H9 (cell line): ENCODE data around the gene NDUFV1. TPM values are rescaled to one million over a fixed set of nuclear protein-coding genes. Genes with fewer than 3 reads are reported as not detected.

Source experiments
- DNase-seq: peaks from one replicate; pipeline ENCODE4 v3.0.0-alpha.2; 2017
- H2AFZ ChIP-seq: one replicate; pipeline ENCODE4 v1.6.1; 2013; ENCODE audit warnings: mild to moderate bottlenecking, low read length, control low read depth, moderate library complexity
- H2AK5ac ChIP-seq: 2 replicates; pipeline ENCODE4 v1.6.1; 2013; ENCODE audit warnings: low read length, control low read depth, mixed read lengths; ENCODE audit not compliant: insufficient read length
- H2BK120ac ChIP-seq: one replicate; pipeline ENCODE4 v1.6.1; 2013; ENCODE audit warnings: low read depth, mild to moderate bottlenecking, low read length, control low read depth, inconsistent platforms; ENCODE audit not compliant: poor library complexity, severe bottlenecking
- H2BK12ac ChIP-seq: 2 replicates; pipeline ENCODE4 v1.6.1; 2013; ENCODE audit warnings: low read length, control low read depth, mixed read lengths, low read depth; ENCODE audit not compliant: insufficient read length
- H2BK15ac ChIP-seq: 2 replicates; pipeline ENCODE4 v1.6.1; 2013; ENCODE audit warnings: low read depth, low read length, control low read depth
- H2BK20ac ChIP-seq: one replicate; pipeline ENCODE4 v1.6.1; 2013; ENCODE audit warnings: low read depth, mild to moderate bottlenecking, low read length, control low read depth, inconsistent platforms; ENCODE audit not compliant: poor library complexity, severe bottlenecking
- H2BK5ac ChIP-seq: 2 replicates; pipeline ENCODE4 v1.6.1; 2013; ENCODE audit warnings: low read length, control low read depth, mixed read lengths; ENCODE audit not compliant: insufficient read length
- H3K14ac ChIP-seq: 2 replicates; pipeline ENCODE4 v1.6.1; 2013; ENCODE audit warnings: low read length, control low read depth; ENCODE audit not compliant: insufficient read depth
- H3K18ac ChIP-seq: 2 replicates; pipeline ENCODE4 v1.6.1; 2013; ENCODE audit warnings: low read depth, mild to moderate bottlenecking, mixed read lengths, low read length, control low read depth; ENCODE audit not compliant: insufficient read length
- H3K23ac ChIP-seq: 2 replicates; pipeline ENCODE4 v1.6.1; 2013; ENCODE audit warnings: low read length, control low read depth, mixed read lengths, low read depth; ENCODE audit not compliant: insufficient read length
- H3K23me2 ChIP-seq: 2 replicates; pipeline ENCODE4 v1.6.1; 2013; ENCODE audit warnings: low read depth, mild to moderate bottlenecking, mixed read lengths, low read length, control low read depth; ENCODE audit not compliant: insufficient read length, poor library complexity, severe bottlenecking
- H3K27ac ChIP-seq: 2 replicates; pipeline ENCODE4 v1.5.1; 2013; ENCODE audit warnings: low read length, control low read depth, mixed read lengths, low read depth; ENCODE audit not compliant: insufficient read length
- H3K27me3 ChIP-seq: 2 replicates; pipeline ENCODE4 v1.6.1; 2013; ENCODE audit warnings: low read length, control low read depth, inconsistent platforms; ENCODE audit not compliant: insufficient read depth
- H3K4ac ChIP-seq: 2 replicates; pipeline ENCODE4 v1.6.1; 2013; ENCODE audit warnings: low read depth, mild to moderate bottlenecking, control low read depth, inconsistent platforms, low read length, moderate library complexity
- H3K4me1 ChIP-seq: 2 replicates; pipeline ENCODE4 v1.6.1; 2013; ENCODE audit warnings: low read length, control low read depth, inconsistent platforms; ENCODE audit not compliant: insufficient read depth
- H3K4me2 ChIP-seq: 2 replicates; pipeline ENCODE4 v1.6.1; 2013; ENCODE audit warnings: low read length, control low read depth, mixed read lengths; ENCODE audit not compliant: insufficient read length, insufficient read depth
- H3K56ac ChIP-seq: 2 replicates; pipeline ENCODE4 v1.6.1; 2013; ENCODE audit warnings: low read depth, mild to moderate bottlenecking, mixed read lengths, low read length, control low read depth; ENCODE audit not compliant: insufficient read length
- H3K79me1 ChIP-seq: 2 replicates; pipeline ENCODE4 v1.6.1; 2013; ENCODE audit warnings: low read depth, mild to moderate bottlenecking, moderate library complexity, low read length, control low read depth, inconsistent platforms; ENCODE audit not compliant: insufficient read depth, poor library complexity, severe bottlenecking
- H3K79me2 ChIP-seq: 2 replicates; pipeline ENCODE4 v1.6.1; 2013; ENCODE audit warnings: low read length, control low read depth, inconsistent platforms; ENCODE audit not compliant: insufficient read depth
- H3K9ac ChIP-seq: 2 replicates; pipeline ENCODE4 v1.6.1; 2013; ENCODE audit warnings: low read length, control low read depth, mixed read lengths; ENCODE audit not compliant: insufficient read length; ENCODE audit errors: extremely low read depth
- H3K9me3 ChIP-seq: one replicate; pipeline ENCODE4 v1.6.1; 2013; ENCODE audit warnings: low read depth, low read length, inconsistent platforms; ENCODE audit not compliant: control insufficient read depth
- H3T11ph ChIP-seq: one replicate; pipeline ENCODE4 v1.6.1; 2013; ENCODE audit warnings: mild to moderate bottlenecking, low read length, control low read depth, inconsistent platforms
- H4K20me1 ChIP-seq: one replicate; pipeline ENCODE4 v1.6.1; 2013; ENCODE audit not compliant: control insufficient read depth, insufficient read length, insufficient read depth
- H4K5ac ChIP-seq: 2 replicates; pipeline ENCODE4 v1.6.1; 2013; ENCODE audit warnings: low read depth, mild to moderate bottlenecking, mixed read lengths, low read length, control low read depth; ENCODE audit not compliant: insufficient read length
- H4K8ac ChIP-seq: replicated peaks from 2 replicates; pipeline ENCODE4 v1.6.1; 2013; ENCODE audit warnings: low read length, control low read depth, mixed read lengths, low read depth; ENCODE audit not compliant: insufficient read length
- H4K91ac ChIP-seq: 2 replicates; pipeline ENCODE4 v1.6.1; 2013; ENCODE audit warnings: low read depth, mild to moderate bottlenecking, moderate library complexity, mixed read lengths, low read length, control low read depth; ENCODE audit not compliant: insufficient read length
- H3K27ac Mint-ChIP-seq, 3 experiments: 2 replicates in 2 of 3; 3 replicates in 1 of 3; pipeline ENCODE4 v1.8.0; 2020 to 2021; ENCODE audit warnings: mixed read lengths in 3 of 3, mild to moderate bottlenecking in 1 of 3, moderate library complexity in 1 of 3
- H3K27me3 Mint-ChIP-seq: 2 replicates; pipeline ENCODE4 v1.8.0; 2021; ENCODE audit warnings: low read depth, mild to moderate bottlenecking, moderate library complexity, mixed read lengths
- H3K36me3 Mint-ChIP-seq, 3 experiments: 2 replicates in 2 of 3; 3 replicates in 1 of 3; pipeline ENCODE4 v1.8.0; 2020 to 2021; ENCODE audit warnings: low read depth in 3 of 3, mixed read lengths in 3 of 3; ENCODE audit not compliant: insufficient read depth in 1 of 3
- H3K4me1 Mint-ChIP-seq, 2 experiments: 2 replicates each; pipeline ENCODE4 v1.8.0; 2020; ENCODE audit warnings: mixed read lengths in 2 of 2
- H3K4me3 Mint-ChIP-seq, 2 experiments: 2 replicates in 1 of 2; 3 replicates in 1 of 2; pipeline ENCODE4 v1.8.0; 2020 to 2021; ENCODE audit warnings: mild to moderate bottlenecking in 2 of 2, mixed read lengths in 2 of 2, moderate library complexity in 1 of 2
- H3K9me3 Mint-ChIP-seq, 2 experiments: 2 replicates in 1 of 2; 3 replicates in 1 of 2; pipeline ENCODE4 v1.8.0; 2020; ENCODE audit warnings: mild to moderate bottlenecking in 2 of 2, mixed read lengths in 2 of 2, moderate library complexity in 1 of 2
- CTCF ChIP-seq: fragments of 200-600 bp; sonication (generic); conservative IDR thresholded peaks from 3 replicates; pipeline ENCODE4 v1.8.0; 2021; ENCODE audit warnings: antibody characterized with exemption, mild to moderate bottlenecking
- WGBS: extraction: QIAGEN DNeasy Blood & Tissue Kit; methylation state at CpG from one replicate; pipeline ENCODE4 v1.1.7; 2013; ENCODE audit warnings: missing lambda C conversion rate, low lambda C conversion rate, mixed read lengths; ENCODE audit not compliant: insufficient read length; ENCODE audit errors: extremely low coverage; 5-methylcytosine and 5-hydroxymethylcytosine counted together
- total RNA-seq: library from RNA; stranded (reverse); gene quantifications from 2 replicates; pipeline ENCODE4 v1.2.1, GENCODE V29; 2021

NDUFV1 gene
- total RNA-seq, 1 experiment from 2014 or later, result 154 TPM

DNA sequence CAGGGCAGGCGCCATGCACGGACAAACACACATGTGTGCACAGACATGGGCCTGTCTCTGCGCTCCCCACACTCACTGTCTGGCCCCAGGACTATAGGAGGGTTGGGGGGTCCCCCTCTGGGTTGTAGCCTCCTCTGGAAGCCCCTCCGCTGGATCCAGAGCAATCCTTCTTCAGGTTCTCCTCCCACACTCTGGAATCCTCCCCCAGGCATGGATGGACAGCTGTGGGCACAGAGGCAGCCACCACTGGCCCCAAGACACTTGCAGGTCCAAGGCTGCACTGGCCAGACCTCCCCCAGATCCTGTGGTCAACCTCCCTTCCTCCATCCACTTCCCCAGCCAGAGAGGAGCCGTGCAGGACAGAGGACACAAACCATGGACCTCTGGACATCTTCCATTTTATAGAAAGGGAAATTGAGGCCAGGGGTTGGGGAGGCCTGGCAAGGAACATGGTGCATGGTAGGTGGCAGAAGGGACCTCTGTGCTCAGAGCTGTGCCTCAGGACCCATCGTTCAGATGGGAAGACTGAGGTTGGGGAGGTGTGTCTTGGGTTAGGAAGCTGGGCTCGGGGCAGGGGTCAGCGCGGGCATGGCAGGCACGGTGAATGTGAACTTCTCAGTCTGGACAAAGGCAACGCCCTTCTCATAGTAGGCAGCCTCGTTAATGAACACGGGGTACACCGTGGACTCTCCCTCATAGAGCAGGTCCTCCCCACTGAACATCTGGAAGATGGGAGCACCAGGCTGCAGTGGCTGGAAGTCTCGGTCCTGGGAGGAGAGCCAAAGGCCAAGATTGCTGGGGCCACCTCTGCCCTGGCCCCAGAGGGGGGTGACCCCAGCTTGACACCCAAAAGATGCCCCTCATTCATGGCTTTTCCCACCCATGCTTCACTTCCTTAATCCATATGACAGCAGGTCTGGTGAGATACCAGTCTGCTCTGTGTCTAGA, 35.7 kb downstream of the NDUFV1 start:
- no peak overlapping the region for H3K4me3 Mint-ChIP-seq
- H2AFZ ChIP-seq, result no peak overlapping the region
- no peak for DNase-seq
- H2BK120ac ChIP-seq, result no peak overlapping the region
- H2BK5ac ChIP-seq, result no peak overlapping the region
- no peak overlapping the region for H4K91ac ChIP-seq
- H3K23me2 ChIP-seq, result no peaks in the 10 kb centered on the region
- H3K79me2 ChIP-seq, result no peaks in the 10 kb centered on the region
- H4K8ac ChIP-seq, result no peak overlapping the region
- H3K4ac ChIP-seq, result no peak overlapping the region
- H3K18ac ChIP-seq, result no peak overlapping the region
- peaks cover 6 to 7% of the 10 kb centered on the region in 2 experiments; a peak in 3 of 4 replicates for H3K4me1 Mint-ChIP-seq
- no peaks in the 10 kb centered on the region for H4K20me1 ChIP-seq
- no peak overlapping the region for H3K23ac ChIP-seq
- TF ChIP-seq CTCF, result no peak
- H3K14ac ChIP-seq, result no peak overlapping the region
- no peak overlapping the region for H3K9ac ChIP-seq
- no peaks in the 10 kb centered on the region for H3K4me1 ChIP-seq
- no peaks in the 10 kb centered on the region for H3K79me1 ChIP-seq
- H3K36me3 Mint-ChIP-seq, result no peaks in the 10 kb centered on the region; a peak in 1 of 7 replicates
- no peak overlapping the region for H3K27ac ChIP-seq
- no peak overlapping the region for H2BK12ac ChIP-seq
- no peaks in the 10 kb centered on the region for H3K9me3 ChIP-seq
- H3K4me2 ChIP-seq, result no peak overlapping the region
- peaks cover 0 to 4% of the 10 kb centered on the region in 2 experiments; a peak in 1 of 5 replicates for H3K9me3 Mint-ChIP-seq
- no peak overlapping the region for H2AK5ac ChIP-seq
- H2BK20ac ChIP-seq, result no peak overlapping the region
- H3K56ac ChIP-seq, result no peak overlapping the region
- no peak overlapping the region; a peak in 1 of 7 replicates for H3K27ac Mint-ChIP-seq
- H2BK15ac ChIP-seq, result no peak overlapping the region
- no peak overlapping the region for H4K5ac ChIP-seq
- no CpG with 5 or more reads among the region's 15 CpGs for WGBS
- H3K27me3 ChIP-seq, result peaks cover 7% of the 10 kb centered on the region; the same call in 1 of the 2 replicates
- no peak overlapping the region for H3T11ph ChIP-seq
- peaks cover 51% of the 10 kb centered on the region for H3K27me3 Mint-ChIP-seq
